Neural crest cell (in vitro differentiated cells): ENCODE data around the gene GSTA5. TPM values are rescaled to one million over a fixed set of nuclear protein-coding genes. Genes with fewer than 3 reads are reported as not detected.
A peak's percentile ranks its signal among the peaks of the same experiment; 100 is the strongest.
"Not testable (repeated sequence)": the region's sequence is repeated elsewhere in the genome, so short reads cannot be mapped to it uniquely, and the experiment has no call there.

Experiments
- DNase-seq: peaks from one replicate; pipeline ENCODE4 v3.0.0; 2021; ENCODE audit warnings: low read depth, mixed read lengths, low spot score
- H3K27ac Mint-ChIP-seq: one replicate; pipeline ENCODE4 v1.8.0; 2021; ENCODE audit warnings: mild to moderate bottlenecking, mixed read lengths; ENCODE audit not compliant: unreplicated experiment
- H3K27me3 Mint-ChIP-seq: 2 replicates; pipeline ENCODE4 v1.8.0; 2021; ENCODE audit warnings: low read depth, mild to moderate bottlenecking, mixed read lengths
- H3K36me3 Mint-ChIP-seq: 2 replicates; pipeline ENCODE4 v1.8.0; 2021; ENCODE audit warnings: low read depth, mild to moderate bottlenecking, mixed read lengths
- H3K4me1 Mint-ChIP-seq: 2 replicates; pipeline ENCODE4 v1.8.0; 2021; ENCODE audit warnings: mixed read lengths
- H3K4me3 Mint-ChIP-seq: one replicate; pipeline ENCODE4 v1.8.0; 2021; ENCODE audit warnings: mild to moderate bottlenecking, mixed read lengths
- H3K9me3 Mint-ChIP-seq: 2 replicates; pipeline ENCODE4 v1.8.0; 2021; ENCODE audit warnings: mixed read lengths
- CTCF ChIP-seq: fragments of 200-600 bp; sonication (generic); conservative IDR thresholded peaks from 2 replicates; pipeline ENCODE4 v1.5.0; 2021; ENCODE audit warnings: antibody characterized with exemption, mild to moderate bottlenecking
- total RNA-seq: library from RNA; stranded (reverse); gene quantifications from 2 replicates; pipeline ENCODE4 v1.2.1, GENCODE V29; 2021

Gene GSTA5
- total RNA-seq, 1 donor from 2014 or later: not detected

DNA sequence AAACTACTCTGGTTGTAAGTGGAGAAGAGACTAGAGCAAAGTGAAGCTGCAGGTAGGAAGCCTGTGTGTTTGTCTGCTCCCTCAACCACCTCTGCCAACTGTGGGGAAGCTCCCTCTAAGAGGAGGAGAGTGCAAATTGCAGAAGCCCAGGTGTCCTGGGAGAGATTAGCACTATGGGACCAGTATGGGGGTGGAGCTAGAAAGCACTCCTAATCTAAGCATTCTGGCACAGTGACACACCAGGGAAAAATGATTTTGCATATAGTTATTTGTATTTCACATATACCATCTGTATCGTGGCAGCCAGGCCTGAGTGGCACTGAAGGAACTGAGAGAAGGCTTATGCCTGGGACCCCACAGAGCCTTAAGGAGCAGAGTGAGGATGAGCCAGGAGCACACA lies 49.8 kb downstream of the GSTA5 start:
- Mint-ChIP-seq H3K27me3 (peaks cover 8% of the 10 kb centered on the region), H3K4me1 (no peaks in the 10 kb centered on the region), H3K9me3 (peaks cover 12% of the 10 kb centered on the region), H3K4me3 (no peak overlapping the region), H3K36me3 (peaks cover 3% of the 10 kb centered on the region), H3K27ac (no peak overlapping the region)
- TF ChIP-seq CTCF: no peak
- no peak for DNase-seq

GRCh38 chr6:52789658-52790057 lies 51.0 kb downstream of the GSTA5 start:
- not testable (repeated sequence) for H3K36me3 Mint-ChIP-seq, H3K27me3 Mint-ChIP-seq, H3K4me1 Mint-ChIP-seq, H3K27ac Mint-ChIP-seq, DNase-seq, H3K9me3 Mint-ChIP-seq, H3K4me3 Mint-ChIP-seq

GRCh38 chr6:52788478-52788877 lies 52.1 kb downstream of the GSTA5 start:
- Mint-ChIP-seq H3K36me3 (peaks cover 3% of the 10 kb centered on the region), H3K27me3 (peaks cover 4% of the 10 kb centered on the region), H3K9me3 (peaks cover 8% of the 10 kb centered on the region), H3K4me1 (no peaks in the 10 kb centered on the region), H3K27ac (no peak overlapping the region), H3K4me3 (no peak overlapping the region)
- no peak for TF ChIP-seq CTCF
- no peak for DNase-seq

- Mint-ChIP-seq H3K4me3 (no peak overlapping the region), H3K9me3 (peaks cover 6% of the 10 kb centered on the region), H3K36me3 (no peaks in the 10 kb centered on the region), H3K27me3 (no peaks in the 10 kb centered on the region), H3K27ac (no peak overlapping the region), H3K4me1 (no peaks in the 10 kb centered on the region)
- DNase-seq: no peak
- TF ChIP-seq CTCF: no peak
These were observed 52.7 kb downstream of the GSTA5 start for GRCh38 chr6:52787917-52788316.

DNA sequence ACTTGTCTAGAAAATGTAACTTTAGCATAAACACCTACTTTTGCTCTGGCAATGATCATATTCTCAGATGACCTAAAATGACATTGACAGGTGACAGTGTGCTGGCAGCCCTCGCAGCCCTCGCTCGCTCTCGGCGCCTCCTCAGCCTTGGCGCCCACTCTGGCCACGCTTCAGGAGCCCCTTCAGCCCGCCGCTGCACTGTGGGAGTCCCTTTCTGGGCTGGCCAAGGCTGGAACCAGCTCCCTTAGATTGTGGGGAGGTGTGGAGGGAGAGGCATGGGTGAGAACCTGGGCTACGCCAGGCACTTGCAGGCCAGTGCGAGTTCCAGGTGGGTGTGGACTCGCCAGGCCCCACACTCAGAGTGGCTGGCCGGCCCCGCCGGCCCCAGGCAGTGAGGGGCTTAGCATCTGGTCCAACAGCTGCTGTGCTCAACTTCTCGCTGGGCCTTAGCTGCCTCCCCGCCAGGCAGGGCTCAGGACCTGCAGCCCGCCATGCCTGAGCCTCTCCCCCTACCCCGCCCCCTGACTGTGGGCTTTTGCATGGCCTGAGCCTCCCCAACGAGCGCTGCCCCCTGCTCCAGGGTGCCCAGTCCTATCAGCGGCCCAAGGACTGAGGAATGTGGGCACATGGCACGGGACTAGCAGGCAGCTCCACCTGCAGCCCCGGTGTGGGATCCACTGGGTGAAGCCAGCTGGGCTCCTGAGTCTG lies 54.2 kb downstream of the GSTA5 start:
- no peak overlapping the region for H3K27ac Mint-ChIP-seq
- H3K27me3 Mint-ChIP-seq: no peaks in the 10 kb centered on the region
- no peaks in the 10 kb centered on the region for H3K9me3 Mint-ChIP-seq
- H3K4me1 Mint-ChIP-seq: no peaks in the 10 kb centered on the region
- H3K36me3 Mint-ChIP-seq: no peaks in the 10 kb centered on the region
- H3K4me3 Mint-ChIP-seq: no peak overlapping the region
- no peak for DNase-seq
- TF ChIP-seq CTCF: no peak

- H3K27me3 Mint-ChIP-seq, H3K4me3 Mint-ChIP-seq, H3K4me1 Mint-ChIP-seq, H3K36me3 Mint-ChIP-seq, DNase-seq, H3K9me3 Mint-ChIP-seq: not testable (repeated sequence)
- H3K27ac Mint-ChIP-seq: peak overlapping the region; percentile 64
These were observed 57.8 kb downstream of the GSTA5 start for GRCh38 chr6:52782696-52783274.

- not testable (repeated sequence) for H3K4me3 Mint-ChIP-seq, H3K36me3 Mint-ChIP-seq
These were observed 58.4 kb downstream of the GSTA5 start for GRCh38 chr6:52782209-52782608.

More at GRCh38 chr6:52782209-52782608, 58.4 kb downstream of the GSTA5 start:
- H3K4me1 Mint-ChIP-seq, H3K9me3 Mint-ChIP-seq, H3K27me3 Mint-ChIP-seq, DNase-seq: not testable (repeated sequence)
- peak overlapping the region; percentile 64 for H3K27ac Mint-ChIP-seq
